Lower lobe of right lung (tissue), 2 donors: ENCODE results near the gene OVAAL. TPM values are rescaled to one million over a fixed set of nuclear protein-coding genes. Genes with fewer than 3 reads are reported as not detected.

Experiments used
- ATAC-seq, 2 donors: fragments of 200-7000 bp; cut with Tn5 transposase; one replicate each; pipeline ENCODE4 v1.9.1; 2020 to 2022; ENCODE audit warnings: mild to moderate bottlenecking in 2 of 2, moderate library complexity in 2 of 2
- DNase-seq: peaks from one replicate; pipeline ENCODE4 v3.0.0-alpha.2; 2020
- H3K27ac ChIP-seq: fragments of 200-600 bp; one replicate; pipeline ENCODE4 v1.8.0; 2022
- H3K27me3 ChIP-seq: fragments of 200-600 bp; one replicate; pipeline ENCODE4 v1.8.0; 2022; ENCODE audit warnings: low read depth
- H3K36me3 ChIP-seq: fragments of 200-600 bp; one replicate; pipeline ENCODE4 v1.8.0; 2022; ENCODE audit warnings: mild to moderate bottlenecking
- H3K4me1 ChIP-seq: fragments of 200-600 bp; one replicate; pipeline ENCODE4 v1.8.0; 2022
- H3K4me3 ChIP-seq: fragments of 200-600 bp; one replicate; pipeline ENCODE4 v1.8.0; 2022; ENCODE audit warnings: mild to moderate bottlenecking
- H3K9me3 ChIP-seq: fragments of 200-600 bp; one replicate; pipeline ENCODE4 v1.8.0; 2022
- CTCF ChIP-seq: fragments of 200-600 bp; IDR thresholded peaks from one replicate; pipeline ENCODE4 v1.8.0; 2022; ENCODE audit warnings: antibody characterized with exemption, mild to moderate bottlenecking
- intact Hi-C: fragments of 100-400 bp; cut with DNase I; formaldehyde crosslinking; loops from one replicate; pipeline ENCODE4 v1.11.0; 2022
- total RNA-seq: library from RNA; stranded (reverse); fragmentation: NEBNext Ultra II Directional; extraction: Animal tissue kit (Norgen Biotek cat#: 25700); gene quantifications from one replicate; pipeline ENCODE4 v1.2.1, GENCODE V29; 2021
- donor health status: DM: no; HTN: yes; CAD: no; lungs with severe emphysema.

Gene OVAAL
- total RNA-seq, 1 donor from 2014 or later = not detected

- Histone ChIP-seq H3K36me3 (no peaks in the 10 kb centered on the region), H3K27ac (no peak overlapping the region), H3K27me3 (no peaks in the 10 kb centered on the region), H3K4me3 (no peak overlapping the region), H3K4me1 (peaks cover 43% of the 10 kb centered on the region), H3K9me3 (no peaks in the 10 kb centered on the region)
- ATAC-seq (peak; percentile 20 to 44), DNase-seq (no peak)
- TF ChIP-seq CTCF = no peak
- intact Hi-C loops = no loop called here
These were observed 56.9 kb downstream of the OVAAL start for GRCh38 chr1:180615493-180616290.

Other genes starting within 250 kb of the OVAAL start
- 37.4 TPM for gene ACBD6, start 56.4 kb upstream of the OVAAL start, total RNA-seq
- gene XPR1, start 73.1 kb downstream of the OVAAL start, total RNA-seq = 21.1 TPM